ENCODE measurements around the gene SYNC. TPM values are rescaled to one million over a fixed set of nuclear protein-coding genes. Genes with fewer than 3 reads are reported as not detected.

Gene SYNC
- total and polyA plus RNA-seq, 10 of the 15 experiments (the other 5 are each of a cell fraction or from before 2014, with no cell fraction given): 0.04 to 0.12 (median 0.05) TPM; not detected in 7

DNA sequence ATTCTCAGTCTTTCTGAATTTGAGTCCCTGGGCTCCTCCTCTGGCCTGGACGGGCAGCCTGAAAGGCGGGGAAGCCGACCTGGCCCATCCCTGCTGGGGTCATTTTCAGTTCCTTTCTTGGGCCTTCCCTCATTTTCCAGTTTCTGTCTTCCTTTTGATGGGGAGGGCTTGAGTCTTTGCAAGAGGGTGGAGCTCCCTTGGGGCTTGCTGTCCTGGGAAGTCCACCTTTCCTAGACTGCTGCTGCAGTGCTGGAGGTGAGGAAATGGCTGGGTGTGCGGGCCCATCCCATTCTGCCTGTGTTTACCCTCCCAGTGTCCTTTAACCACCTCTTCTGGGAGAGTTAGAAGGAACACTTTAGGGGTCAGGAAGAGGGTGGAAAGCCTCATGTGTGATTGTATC lies 40.4 kb upstream of the SYNC start (continued):
- TF ChIP-seq, protein P1, sequence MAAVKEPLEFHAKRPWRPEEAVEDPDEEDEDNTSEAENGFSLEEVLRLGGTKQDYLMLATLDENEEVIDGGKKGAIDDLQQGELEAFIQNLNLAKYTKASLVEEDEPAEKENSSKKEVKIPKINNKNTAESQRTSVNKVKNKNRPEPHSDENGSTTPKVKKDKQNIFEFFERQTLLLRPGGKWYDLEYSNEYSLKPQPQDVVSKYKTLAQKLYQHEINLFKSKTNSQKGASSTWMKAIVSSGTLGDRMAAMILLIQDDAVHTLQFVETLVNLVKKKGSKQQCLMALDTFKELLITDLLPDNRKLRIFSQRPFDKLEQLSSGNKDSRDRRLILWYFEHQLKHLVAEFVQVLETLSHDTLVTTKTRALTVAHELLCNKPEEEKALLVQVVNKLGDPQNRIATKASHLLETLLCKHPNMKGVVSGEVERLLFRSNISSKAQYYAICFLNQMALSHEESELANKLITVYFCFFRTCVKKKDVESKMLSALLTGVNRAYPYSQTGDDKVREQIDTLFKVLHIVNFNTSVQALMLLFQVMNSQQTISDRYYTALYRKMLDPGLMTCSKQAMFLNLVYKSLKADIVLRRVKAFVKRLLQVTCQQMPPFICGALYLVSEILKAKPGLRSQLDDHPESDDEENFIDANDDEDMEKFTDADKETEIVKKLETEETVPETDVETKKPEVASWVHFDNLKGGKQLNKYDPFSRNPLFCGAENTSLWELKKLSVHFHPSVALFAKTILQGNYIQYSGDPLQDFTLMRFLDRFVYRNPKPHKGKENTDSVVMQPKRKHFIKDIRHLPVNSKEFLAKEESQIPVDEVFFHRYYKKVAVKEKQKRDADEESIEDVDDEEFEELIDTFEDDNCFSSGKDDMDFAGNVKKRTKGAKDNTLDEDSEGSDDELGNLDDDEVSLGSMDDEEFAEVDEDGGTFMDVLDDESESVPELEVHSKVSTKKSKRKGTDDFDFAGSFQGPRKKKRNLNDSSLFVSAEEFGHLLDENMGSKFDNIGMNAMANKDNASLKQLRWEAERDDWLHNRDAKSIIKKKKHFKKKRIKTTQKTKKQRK (IDR thresholded peaks at IDR 0.05; ENCODE audit: low read depth, low read length): no peak

DNA sequence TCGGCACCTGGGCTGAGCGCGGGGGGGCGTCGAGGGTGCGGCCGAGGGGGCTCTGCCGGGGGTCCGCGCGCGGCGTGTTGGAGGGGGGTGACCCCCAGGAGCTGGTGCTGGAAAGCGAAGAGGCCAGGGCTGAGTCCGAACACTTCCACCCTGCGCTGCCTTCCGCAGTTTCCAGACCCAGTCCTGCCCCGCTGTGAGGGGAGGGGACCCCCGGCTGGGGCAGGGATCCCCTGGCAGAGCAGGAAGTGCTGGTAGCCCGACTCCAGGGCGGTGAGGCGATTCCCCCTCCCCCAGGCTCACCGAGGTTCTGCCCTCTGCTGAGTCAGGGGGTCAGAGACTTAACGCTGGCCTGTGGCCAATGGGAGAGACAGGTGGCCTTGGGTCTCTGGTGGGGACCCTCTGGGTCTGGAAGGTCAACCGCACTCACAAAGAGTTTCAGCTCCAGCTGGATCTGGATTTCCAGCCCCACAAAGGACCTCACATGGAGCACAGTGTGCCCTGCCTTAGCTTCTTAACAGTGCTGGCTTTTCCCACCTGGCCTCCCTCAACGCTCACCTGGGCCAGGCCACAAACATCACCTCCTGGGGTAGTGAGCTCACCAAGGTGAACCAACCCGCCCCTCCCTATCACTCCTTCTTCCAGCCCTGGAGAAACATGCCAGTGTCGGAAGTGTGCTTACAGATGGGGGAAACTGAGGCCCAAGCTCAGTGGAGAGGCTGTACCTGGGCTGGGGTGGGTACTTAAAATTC lies 39.8 kb upstream of the SYNC start:
- BruUV-seq (replicated peaks): no TSS peak
- Histone ChIP-seq H4K20me1 (ENCODE audit: control insufficient read depth, insufficient read depth) (no peaks in the 10 kb centered on the region), H3K27me3 (replicated peaks in 1 of 2; ENCODE audit: control insufficient read depth in 2 of 2, insufficient read depth in 2 of 2, low read length in 1 of 2) (peaks cover 5 to 11% of the 10 kb centered on the region in 2 experiments), H3K9me3 (replicated peaks; ENCODE audit: control insufficient read depth, insufficient read depth, low read length) (no peaks in the 10 kb centered on the region), H3K36me3 (ENCODE audit: control insufficient read depth in 2 of 2, insufficient read depth in 2 of 2, low read length in 1 of 2) (no peaks in the 10 kb centered on the region), H3K9ac (ENCODE audit: control insufficient read depth, insufficient read depth, low read length) (no peak overlapping the region), H3K4me1 (ENCODE audit: control insufficient read depth, insufficient read depth, low read length) (no peaks in the 10 kb centered on the region), H3K27ac (ENCODE audit: control insufficient read depth, insufficient read depth) (no peak overlapping the region), H3K4me3 (peak overlapping the region; percentile 57; the same call in 1 of the 2 replicates), H2AFZ (ENCODE audit: control insufficient read depth, low read depth, low read length) (no peak overlapping the region), H3K79me2 (ENCODE audit: control insufficient read depth, insufficient read depth, low read length) (no peaks in the 10 kb centered on the region), H3K4me2 (ENCODE audit: control insufficient read depth, insufficient read depth) (peak overlapping the region; percentile 60; the same call in 1 of the 2 replicates)
- TF ChIP-seq CHD2 (IDR thresholded peaks at IDR 0.05; ENCODE audit: borderline replicate concordance, low read depth, low read length): no peak
- WGBS (ENCODE audit: insufficient coverage, insufficient replicate concordance, low lambda C conversion rate, missing lambda C conversion rate): 45% methylated on average over 12 of the region's 28 CpGs
- DNase-seq (ENCODE audit: low read depth, low spot score) (no peak), ATAC-seq (no peak), FAIRE-seq (no peak)
- SMC1A ChIA-PET (ENCODE audit: uncharacterized antibody, unreplicated experiment): interaction anchor here (0.8 to 0.9 kb wide), 2 partner anchors 31 to 32 kb away, joined by 3 read pairs; no protein-coding TSS in a partner anchor
- in situ Hi-C loops (cut with MboI) (no loop called here), intact Hi-C loops (cut with micrococcal nuclease; ENCODE audit: unreplicated experiment) (no loop called here)
- RAD21 ChIA-PET (ENCODE audit: unreplicated experiment): no interaction called here
- POLR2A ChIA-PET: no interaction called here
- CTCF ChIA-PET: interaction anchor here (1.1 kb wide), 2 partner anchors 9 to 17 kb away, joined by 3 read pairs; no protein-coding TSS in a partner anchor

Data from GM12878 (cell line).